WERI-Rb-1 (cell line): ENCODE data around the gene LFNG.
A peak's percentile ranks its signal among the peaks of the same experiment; 100 is the strongest.

Experiments
- DNase-seq: peaks from one replicate; pipeline ENCODE4 v3.0.0-alpha.2; 2020
- H3K27ac ChIP-seq: fragments of 250-450 bp; sonication (Bioruptor Pico); 2 replicates; pipeline ENCODE4 v1.5.1; 2020; ENCODE audit warnings: mild to moderate bottlenecking, moderate library complexity
- H3K27me3 ChIP-seq: fragments of 250-450 bp; sonication (Bioruptor Pico); 2 replicates; pipeline ENCODE4 v1.5.1; 2021; ENCODE audit warnings: mild to moderate bottlenecking, low read depth, moderate library complexity; ENCODE audit not compliant: insufficient read depth, severe bottlenecking
- H3K36me3 ChIP-seq: fragments of 250-450 bp; sonication (Bioruptor Pico); 2 replicates; pipeline ENCODE4 v1.5.1; 2020; ENCODE audit warnings: mild to moderate bottlenecking, moderate library complexity
- H3K4me3 ChIP-seq: 2 replicates; pipeline ENCODE4 v1.5.1; 2011; ENCODE audit warnings: low read depth, mild to moderate bottlenecking, control low read depth, low read length
- H3K9me3 ChIP-seq: fragments of 250-450 bp; sonication (Bioruptor Pico); 2 replicates; pipeline ENCODE4 v1.5.1; 2021; ENCODE audit warnings: mild to moderate bottlenecking, moderate library complexity; ENCODE audit not compliant: severe bottlenecking
- TF ChIP-seq, protein P1 (sequence below): IDR thresholded peaks from 2 replicates; pipeline ENCODE4 v1.5.1; 2011; ENCODE audit warnings: low read depth, mild to moderate bottlenecking, control low read depth, inconsistent platforms, low read length

The LFNG gene

DNA sequence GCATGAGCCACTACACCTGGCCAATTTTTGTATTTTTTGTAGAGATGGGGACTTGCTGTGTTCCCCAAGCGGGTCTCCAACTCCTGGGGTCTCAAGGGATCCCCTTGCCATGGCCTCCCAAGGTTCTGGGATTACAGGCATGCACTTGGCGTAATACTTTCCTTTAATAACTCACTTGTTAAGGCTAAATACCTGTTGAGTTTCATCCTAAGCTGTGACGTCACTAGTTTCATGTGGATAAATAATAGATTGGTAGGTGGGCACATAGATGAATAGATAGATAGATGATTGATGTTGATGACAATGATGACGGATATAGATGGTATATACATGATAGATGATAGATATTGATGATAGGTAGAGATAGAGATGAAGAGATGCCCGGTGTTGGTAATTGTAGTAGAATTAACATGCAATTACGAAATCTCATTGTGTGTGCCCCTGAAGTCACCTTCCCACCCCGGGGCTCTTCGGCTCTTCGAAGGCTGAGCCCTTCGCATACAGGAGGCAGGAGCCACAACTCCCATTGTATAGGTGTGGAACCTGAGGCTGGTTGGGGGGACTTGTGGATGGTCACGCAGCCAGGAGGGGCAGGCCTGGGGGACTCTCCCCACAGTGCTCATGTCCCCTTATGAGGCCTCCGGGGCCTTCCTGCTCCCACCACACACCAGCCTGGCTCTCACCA is 45.9 kb upstream of the LFNG start:
- H3K4me3 ChIP-seq = no peak overlapping the region
- H3K36me3 ChIP-seq = no peaks in the 10 kb centered on the region
- DNase-seq = no peak
- TF ChIP-seq, protein P1, sequence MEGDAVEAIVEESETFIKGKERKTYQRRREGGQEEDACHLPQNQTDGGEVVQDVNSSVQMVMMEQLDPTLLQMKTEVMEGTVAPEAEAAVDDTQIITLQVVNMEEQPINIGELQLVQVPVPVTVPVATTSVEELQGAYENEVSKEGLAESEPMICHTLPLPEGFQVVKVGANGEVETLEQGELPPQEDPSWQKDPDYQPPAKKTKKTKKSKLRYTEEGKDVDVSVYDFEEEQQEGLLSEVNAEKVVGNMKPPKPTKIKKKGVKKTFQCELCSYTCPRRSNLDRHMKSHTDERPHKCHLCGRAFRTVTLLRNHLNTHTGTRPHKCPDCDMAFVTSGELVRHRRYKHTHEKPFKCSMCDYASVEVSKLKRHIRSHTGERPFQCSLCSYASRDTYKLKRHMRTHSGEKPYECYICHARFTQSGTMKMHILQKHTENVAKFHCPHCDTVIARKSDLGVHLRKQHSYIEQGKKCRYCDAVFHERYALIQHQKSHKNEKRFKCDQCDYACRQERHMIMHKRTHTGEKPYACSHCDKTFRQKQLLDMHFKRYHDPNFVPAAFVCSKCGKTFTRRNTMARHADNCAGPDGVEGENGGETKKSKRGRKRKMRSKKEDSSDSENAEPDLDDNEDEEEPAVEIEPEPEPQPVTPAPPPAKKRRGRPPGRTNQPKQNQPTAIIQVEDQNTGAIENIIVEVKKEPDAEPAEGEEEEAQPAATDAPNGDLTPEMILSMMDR = no peak
- no peaks in the 10 kb centered on the region for H3K27me3 ChIP-seq
- no peaks in the 10 kb centered on the region for H3K9me3 ChIP-seq
- H3K27ac ChIP-seq = no peak overlapping the region

DNA sequence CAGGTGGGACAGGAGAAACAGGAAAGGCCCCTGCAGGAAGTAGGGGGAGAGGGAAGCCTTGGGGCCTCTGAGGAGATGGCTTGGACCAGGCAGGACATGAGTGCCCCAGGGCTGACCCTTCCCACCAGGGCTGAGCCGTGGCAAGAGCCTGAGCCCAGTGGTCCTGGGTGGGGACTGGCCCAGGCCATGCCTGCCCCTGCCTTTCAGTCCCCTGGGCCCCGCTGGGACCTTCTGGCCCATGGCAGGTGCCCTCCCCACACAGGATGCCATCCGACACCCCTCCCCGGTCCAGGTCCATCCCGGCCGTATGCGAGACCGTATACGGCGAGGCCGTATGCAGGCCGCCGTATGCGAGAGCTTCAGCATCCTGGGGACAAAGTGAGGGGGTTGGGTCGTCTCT is 45.4 kb upstream of the LFNG start:
- TF ChIP-seq, protein P1 = no peak
- no peak for DNase-seq
- H3K36me3 ChIP-seq = no peaks in the 10 kb centered on the region
- no peaks in the 10 kb centered on the region for H3K9me3 ChIP-seq
- no peak overlapping the region for H3K4me3 ChIP-seq
- no peaks in the 10 kb centered on the region for H3K27me3 ChIP-seq
- H3K27ac ChIP-seq = no peak overlapping the region

DNA sequence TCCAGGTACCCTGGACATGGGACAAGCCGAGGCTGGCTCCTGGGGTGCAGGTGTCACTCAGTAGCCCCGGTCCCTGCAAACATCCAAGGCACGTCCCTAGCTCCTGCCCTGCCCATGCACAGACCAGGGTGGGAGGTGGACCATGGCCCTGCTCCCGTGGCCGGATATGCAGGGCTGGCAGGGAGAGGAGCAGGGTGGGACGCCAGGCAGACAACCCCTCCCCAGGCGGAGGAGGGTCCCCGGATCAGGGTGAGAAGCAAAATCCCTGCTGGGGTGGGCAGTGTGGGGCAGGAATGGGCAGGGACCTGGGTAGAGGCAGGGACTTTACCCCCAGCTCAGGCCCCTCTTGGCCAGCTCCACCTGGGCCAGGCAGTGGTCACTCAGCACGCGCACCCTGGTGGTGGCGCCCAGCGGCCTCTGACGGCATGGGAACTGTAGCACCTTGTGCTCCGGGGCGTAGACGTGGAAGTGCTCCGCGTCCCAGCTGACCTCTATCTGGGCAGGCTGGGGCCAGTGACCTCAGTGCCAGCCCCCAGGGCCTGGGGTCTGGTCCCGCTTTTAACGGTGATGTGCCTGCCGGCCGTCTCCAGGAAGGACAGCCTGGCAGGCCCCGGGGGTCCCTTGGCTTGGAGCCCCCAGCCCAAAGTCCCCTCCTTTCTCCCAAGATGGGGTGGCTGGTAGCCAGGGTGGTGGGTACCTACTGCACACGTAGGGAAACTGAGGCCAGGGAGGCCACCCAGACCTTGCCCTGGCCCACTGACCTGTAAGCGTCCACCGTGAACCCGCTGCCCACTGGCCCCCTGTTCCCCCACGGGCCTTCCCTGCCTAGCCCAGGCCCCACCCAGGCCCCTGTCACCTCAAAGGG is 44.5 kb upstream of the LFNG start:
- Histone ChIP-seq H3K4me3 (no peak overlapping the region), H3K27me3 (no peaks in the 10 kb centered on the region), H3K36me3 (no peaks in the 10 kb centered on the region), H3K9me3 (no peaks in the 10 kb centered on the region), H3K27ac (no peak overlapping the region)
- DNase-seq = no peak
- TF ChIP-seq, protein P1 = 0 out of 2 replicates have a peak, but pooled peaks have one; percentile 20

DNA sequence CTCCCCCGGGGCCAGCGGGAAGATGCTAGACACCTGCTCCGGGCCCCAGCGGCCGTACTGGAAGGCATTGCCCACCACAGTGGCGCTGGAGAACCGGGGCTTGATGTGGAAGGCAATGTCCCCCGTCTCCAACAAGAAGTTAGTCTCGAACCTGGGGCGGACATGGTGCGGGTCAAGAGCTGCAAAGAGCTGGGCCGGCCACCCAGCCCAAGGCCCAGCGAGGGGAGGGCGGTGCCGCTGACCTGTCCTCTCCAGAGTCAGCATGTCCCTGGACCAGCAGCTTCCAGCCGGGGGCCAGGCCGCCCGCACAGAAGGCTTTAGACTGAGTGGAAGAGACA is 43.9 kb upstream of the LFNG start:
- Histone ChIP-seq H3K27me3 (no peaks in the 10 kb centered on the region), H3K36me3 (no peaks in the 10 kb centered on the region), H3K27ac (no peak overlapping the region), H3K9me3 (no peaks in the 10 kb centered on the region), H3K4me3 (no peak overlapping the region)
- TF ChIP-seq, protein P1 = no peak
- no peak for DNase-seq

DNA sequence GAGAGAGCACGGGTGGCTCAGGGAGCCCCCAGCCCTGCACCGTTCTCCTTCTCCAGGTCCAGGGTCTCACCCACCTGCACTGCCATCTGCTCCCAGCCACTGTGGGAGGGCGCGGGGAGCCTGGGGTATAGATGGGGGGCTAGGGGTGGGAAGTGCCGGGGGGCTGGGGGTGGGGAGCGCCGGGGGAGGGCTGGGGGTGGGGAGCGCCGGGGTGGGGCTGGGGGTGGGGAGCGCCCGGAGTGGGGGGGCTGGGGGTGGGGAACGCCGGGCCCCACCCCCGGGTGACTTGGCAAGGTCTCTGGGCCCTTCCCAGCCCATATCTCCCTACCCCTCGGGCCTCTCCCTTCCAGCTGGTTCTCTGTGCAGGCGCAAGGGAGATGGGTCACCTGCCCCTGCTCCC is 43.3 kb upstream of the LFNG start, which contains the start of gene GRIFIN:
Gene GRIFIN (minus strand): TSS at position 101 of the 400 bp plus-strand sequence. CDS start 15 bp downstream, at position 86.
- no peaks in the 10 kb centered on the region for H3K36me3 ChIP-seq
- H3K27ac ChIP-seq = no peak within 1 kb of the TSS
- no peak within 1 kb of the TSS for H3K4me3 ChIP-seq
- no peak for DNase-seq
- no peaks in the 10 kb centered on the region for H3K9me3 ChIP-seq
- TF ChIP-seq, protein P1 = no peak
- H3K27me3 ChIP-seq = no peaks in the 10 kb centered on the region
